Activated T-cell treated with anti-CD3 and anti-CD28 coated beads for 48 hours (primary cell): ENCODE measurements around the gene MTREX.

Experiments
- DNase-seq: peaks from one replicate; pipeline ENCODE4 v3.0.0-alpha.2; 2020; ENCODE audit warnings: low read depth

The MTREX gene

DNA sequence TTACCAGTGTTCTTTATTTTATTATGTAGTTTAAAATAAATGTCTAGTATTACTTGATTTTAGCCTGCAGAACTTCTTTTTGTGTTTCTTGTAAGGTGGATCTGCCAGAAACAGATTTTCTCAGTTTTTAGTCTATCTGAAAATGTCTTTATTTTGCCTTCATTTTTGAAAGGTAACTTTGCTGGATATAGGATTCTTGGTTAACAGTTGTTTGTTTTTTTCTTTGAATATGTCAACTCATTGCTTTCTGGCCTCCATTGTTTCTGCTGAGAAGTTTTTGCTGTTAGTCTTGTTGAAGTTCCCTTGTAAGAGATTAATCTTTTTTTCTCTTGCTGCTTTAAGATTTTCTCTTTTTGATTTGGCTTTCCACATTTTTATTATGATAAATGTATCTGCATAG is 75.5 kb downstream of the MTREX start:
- no peak for DNase-seq

DNA sequence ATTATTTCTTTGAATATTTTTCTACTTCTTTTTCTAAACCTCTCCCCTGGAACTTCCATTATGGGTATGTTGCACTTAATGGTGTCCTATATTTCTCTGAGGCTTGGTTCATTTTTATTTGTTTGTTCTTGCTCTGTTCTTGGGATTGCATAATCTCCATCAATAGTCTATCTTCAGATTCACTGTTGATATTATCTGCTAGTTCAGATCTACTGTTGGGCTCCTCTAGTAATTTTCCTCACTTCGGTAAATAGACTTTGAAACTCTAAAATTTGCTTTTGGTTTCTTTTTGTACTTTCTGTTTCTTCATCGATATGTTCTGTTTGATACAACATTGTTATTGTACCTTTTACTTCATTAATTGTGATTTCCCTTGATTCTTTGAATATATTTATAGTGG is 76.3 kb downstream of the MTREX start:
- DNase-seq, result no peak

DNA sequence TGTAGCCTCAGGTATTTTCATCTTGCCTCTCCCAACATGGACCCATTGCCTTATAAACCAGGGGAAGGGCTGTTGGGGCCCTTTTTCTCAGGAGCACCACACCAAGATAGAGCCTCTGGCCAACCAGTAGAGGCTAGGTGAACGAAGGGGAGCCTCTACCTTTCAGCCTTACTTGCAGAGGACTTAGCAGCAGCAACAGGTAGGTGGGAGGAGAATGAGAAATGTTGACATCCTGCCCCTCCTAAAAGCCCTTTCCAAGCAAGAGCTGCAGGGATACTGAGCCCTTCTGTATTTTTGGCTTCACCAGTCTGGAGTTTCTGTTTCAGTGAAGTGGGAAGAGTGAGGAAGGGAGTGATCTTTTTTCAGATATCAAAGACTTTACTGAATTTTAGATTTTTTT is 77.4 kb downstream of the MTREX start:
- no peak for DNase-seq

DNA sequence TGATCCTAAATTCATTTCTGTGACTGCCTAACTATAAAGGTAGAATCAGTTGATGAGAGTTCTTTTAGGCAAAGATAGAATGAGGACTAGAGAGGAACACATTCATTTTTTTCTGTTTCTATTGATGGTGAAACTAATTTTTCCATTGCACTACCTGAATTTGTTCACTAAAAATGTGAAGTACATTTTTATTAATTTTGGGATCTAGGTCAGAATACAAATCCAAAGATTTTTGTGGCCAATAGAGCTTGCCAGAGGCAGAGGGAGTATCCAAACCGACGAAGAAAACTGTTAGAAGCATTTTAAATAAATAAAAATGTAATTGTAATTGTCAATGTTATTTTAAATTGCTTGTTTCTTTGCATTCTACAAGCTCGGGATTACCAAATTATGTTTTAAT is 78.1 kb downstream of the MTREX start:
- no peak for DNase-seq

DNA sequence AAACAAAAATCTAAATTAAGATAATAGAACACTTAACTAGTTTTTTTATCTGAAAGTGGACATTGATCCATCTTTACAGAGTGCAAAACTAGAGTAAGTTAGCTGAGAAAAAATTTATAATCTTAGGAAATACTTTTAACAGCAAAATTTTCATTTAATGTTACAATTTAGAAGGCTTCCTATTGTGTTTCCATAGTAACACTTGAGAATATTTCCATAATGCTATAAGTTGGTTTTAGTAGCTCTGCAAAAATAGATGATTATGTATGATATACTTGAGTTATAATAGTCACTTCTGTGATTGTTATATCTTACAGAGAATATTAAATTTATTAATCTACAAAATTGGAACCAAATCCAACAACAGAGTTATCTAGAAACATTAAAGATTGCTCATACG is 78.6 kb downstream of the MTREX start:
- no peak for DNase-seq

DNA sequence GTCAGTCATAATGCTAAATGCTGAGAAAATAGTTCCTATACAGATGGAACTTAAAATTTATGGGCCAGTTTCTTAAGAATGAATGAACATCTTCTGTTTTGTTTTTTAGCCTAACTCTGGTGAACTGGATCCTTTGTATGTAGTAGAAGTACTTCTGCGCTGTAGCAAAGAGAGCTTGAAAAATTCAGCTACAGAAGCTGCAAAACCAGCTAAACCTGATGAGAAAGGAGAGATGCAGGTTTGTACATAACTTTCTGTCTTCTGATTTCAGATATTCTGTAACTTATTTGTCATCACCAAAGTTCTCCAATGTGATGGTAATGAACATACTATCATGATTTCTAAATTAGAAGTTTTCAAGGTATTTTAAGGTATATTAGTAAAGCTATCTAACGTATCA is 80.1 kb downstream of the MTREX start:
- DNase-seq, result no peak

DNA sequence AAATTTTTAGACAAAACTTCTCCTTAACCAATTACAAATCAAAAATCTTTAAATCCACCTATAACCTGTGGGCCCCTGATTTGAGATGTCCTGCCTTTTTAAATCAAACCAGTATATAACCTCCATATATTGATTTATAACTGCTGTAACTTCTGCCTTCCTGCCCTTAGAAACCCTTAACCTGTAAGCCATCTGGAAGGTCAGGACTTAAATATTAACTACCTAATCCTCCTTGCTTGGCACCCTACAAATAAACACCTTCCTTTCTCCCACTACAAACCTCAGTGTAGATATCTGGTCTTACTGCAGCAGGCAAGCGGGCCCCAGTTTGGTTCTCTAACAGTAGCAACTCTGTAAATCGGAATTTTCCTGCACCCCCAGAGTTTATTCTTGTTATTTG is 83.9 kb downstream of the MTREX start:
- no peak for DNase-seq

DNA sequence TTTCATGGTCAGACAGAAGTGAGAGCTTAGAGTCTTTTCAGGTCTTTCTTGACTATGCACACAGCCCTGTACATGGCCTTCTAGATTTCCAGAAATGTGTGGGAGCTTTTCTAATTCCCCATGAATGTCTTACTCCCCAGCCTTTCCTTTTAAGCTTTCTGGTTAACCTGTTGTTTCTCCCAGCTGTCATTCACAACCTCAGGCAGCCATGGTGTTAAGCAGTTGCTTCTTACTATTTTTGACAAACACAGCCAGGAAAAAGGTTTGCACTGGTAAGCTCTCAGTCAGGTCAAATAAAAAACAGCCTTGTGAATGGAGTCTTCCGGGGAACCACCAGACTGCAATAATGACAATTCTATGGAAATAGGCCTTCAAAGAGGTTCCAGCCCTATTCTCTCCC is 84.9 kb downstream of the MTREX start:
- no peak for DNase-seq

DNA sequence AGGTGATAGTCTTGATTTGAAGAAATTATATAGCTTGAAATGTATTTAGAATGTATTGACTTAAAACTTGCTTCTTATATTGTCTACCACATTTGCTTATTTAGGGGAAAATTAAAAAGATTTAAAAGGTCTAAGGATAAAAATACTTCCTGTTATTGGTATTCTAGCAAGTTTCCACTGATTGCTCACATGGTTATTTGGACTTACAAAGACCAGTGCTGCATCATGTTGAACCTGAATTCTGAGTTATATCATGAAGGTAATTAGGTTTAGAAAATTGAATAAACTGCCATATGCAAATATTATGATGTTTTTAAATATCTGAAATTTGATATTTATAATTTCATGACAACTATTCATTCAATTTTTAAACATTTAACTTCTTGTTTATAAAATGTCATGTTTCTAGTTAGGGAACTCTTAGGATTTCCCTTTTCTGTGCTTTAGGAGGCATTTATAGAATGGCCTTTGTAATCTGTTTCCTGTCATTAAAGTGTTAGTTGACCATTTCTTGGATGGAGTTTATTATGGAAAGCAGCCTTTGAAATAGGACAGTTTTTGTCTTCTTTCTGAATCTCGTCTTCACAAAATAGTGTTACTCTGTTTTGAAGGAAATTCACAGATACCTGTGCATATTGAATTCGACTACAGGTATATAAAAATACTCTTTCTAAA is 85.8 kb downstream of the MTREX start:
- DNase-seq, result no peak

DNA sequence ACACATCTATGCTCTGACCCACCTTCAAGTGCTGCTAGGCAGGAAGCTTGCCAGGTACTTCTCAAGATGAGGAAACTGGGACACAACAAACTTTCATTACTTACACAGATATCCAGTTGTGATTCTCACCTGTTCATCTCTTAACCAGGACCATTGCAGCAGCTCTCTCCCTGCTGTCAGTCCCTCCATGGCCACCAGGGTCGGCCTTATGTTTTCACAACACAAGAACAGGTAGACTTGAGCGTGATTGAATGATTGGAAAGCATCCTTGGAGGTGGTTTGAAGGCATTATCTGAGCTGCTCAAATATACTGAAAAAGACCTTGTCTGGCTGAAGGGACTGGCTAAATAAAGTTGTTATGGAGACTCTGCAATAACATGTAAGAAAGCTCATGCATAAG is 94.4 kb downstream of the MTREX start:
- DNase-seq, result no peak

DNA sequence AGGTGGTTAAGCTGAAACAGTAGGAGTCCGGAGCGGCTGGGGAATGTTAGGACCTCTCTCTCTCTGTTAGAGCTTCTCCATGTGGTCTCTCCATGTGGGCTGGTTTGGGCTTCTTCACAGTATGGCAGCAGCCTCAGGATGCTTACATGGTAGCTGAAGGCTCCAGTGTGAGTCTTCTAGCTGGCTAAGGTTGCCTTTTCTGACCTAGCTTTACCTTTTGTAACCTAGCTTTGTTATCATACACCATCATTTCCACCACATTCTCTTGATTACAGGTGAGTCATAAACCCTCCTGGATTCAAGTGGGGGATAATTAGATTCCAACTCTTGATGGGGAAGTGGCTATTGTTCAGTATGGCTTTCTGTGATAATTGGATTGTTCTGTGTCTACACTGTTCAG is 98.5 kb downstream of the MTREX start:
- no peak for DNase-seq

DNA sequence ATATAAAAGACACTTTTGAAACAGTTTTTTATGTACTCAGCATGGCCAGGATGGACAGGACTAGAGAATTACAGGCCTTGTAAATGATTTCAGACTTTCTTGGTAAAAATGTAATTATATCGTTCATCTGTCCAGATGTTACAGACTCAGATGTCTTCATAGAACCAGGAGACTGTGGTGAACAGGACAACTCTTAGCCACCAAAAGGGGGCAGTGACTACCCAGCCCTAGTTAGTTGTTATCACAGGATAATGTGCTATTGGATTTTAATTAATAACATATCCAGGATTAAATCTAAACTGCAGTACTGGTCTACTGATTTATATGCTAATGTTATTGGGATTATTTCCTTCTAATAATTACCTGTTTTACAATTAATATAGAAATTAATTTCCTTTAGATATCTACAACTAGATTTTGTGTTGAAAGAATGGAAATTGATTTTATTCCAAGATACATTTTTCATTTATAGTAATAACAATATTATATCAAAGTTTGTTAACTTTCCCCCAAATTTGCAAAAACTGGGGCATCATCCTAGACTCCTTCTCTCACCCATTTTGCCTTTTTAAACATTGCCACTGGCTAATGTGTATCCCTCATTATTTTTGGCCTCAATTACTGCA is 99.4 kb downstream of the MTREX start:
- no peak for DNase-seq

DNA sequence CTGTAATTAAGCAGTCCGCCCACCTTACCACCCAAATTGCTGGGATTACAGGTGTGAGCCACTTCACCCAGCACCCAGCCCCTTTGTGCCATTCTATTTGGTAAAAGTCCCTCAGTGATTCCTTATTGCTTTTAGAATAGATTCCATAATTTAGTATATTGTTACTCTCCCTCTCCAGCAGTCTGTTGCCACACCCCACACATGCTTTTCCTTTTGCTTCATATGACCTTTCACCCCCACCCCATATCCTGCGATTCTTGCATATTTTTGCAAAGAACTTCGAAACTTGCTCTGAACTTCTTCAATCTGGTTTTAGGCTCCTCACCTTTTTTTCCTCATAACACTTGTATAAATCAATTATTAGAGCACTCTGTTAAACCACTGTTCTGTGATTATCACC is 100.2 kb downstream of the MTREX start:
- DNase-seq, result no peak

DNA sequence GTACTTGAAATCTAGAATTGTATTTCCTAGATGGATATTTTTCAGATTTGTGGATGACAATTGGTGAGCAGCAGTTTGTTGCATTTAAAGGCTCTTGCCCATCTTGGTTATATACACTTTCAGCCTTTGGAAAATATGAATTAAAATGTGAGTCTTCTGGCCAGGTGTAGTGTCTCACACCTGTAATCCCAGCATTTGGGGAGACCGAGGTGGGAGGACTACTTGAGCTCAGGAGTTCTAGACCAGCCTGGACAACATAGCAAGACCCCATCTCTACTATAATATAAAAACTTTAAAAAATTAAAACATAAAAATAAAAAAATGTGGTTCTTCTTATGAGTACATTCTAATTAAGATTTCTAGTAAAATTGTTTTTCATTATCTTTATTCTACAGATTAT is 102.0 kb downstream of the MTREX start:
- no peak for DNase-seq

DNA sequence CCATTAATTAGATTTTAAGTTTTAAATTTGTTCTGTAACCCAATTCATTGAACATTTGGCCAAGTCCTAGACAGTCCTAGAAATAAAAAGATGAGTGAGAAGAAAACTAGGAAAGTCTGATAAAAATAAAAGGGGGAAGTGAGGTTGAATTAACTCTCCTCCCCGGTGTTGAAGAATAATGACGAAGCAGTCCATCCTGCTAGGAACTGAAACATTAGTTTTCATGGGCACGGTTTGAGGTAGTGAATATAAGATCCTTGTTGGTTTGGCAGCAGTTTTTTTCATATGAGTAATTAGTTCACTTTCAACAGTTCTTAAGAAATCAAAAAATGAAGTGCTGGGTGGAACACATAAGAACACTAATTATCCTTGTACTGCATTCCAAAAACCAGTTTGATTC is 103.1 kb downstream of the MTREX start:
- no peak for DNase-seq

DNA sequence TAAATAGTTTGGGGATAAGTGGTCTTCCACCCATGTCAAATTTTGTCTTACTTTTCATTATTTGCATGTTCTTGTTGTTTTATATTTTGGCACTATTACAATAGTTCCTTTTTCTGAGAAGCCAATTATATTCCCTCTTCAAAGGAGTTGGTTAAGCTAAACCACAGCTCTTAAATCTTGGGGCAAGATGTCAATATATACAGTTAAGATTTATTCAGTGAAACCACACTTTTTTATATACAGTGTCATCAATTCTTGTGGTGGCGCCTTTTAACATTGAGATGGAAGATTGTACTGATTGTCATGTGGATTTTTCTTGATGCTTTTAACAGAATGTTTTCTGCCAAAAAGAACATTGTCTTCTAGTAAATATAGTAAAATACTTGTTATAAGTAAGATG is 104.1 kb downstream of the MTREX start:
- no peak for DNase-seq

DNA sequence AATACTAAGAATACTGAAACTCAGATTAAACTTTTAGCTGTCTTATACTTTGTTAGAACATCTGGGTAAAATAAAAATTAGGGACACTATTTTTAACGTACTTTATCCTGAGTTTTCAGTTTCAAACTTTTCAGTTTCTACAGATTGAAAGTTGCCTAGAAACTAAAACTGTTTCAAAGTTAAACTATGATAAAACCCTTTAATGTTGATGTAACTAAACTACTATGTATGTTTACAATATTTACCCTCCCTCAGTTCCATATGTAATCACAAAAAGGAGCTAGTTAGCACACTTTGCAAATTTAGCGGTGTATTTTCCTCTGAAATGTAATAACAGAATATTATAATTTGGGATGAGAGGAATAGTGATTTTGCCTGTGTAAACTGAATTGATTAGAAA is 105.9 kb downstream of the MTREX start:
- no peak for DNase-seq

DNA sequence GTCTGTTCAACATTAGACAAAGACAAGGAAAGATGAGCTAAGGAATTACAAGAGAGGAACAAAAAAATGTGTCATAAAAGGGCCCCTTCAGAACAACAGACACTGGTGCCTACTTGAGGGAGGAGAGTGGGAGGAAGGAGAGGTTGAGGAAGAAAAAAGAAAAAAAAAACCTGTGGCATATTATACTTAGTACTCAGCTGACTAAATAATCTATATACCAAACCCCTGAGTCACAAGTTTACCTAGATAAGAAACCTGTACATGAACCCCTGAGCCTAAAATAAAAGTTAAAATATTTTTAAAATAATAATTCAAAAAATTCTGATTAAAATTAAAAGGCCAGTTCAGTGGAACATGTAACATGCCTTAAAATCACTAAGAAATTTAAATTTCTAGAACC is 107.3 kb downstream of the MTREX start:
- DNase-seq, result no peak

DNA sequence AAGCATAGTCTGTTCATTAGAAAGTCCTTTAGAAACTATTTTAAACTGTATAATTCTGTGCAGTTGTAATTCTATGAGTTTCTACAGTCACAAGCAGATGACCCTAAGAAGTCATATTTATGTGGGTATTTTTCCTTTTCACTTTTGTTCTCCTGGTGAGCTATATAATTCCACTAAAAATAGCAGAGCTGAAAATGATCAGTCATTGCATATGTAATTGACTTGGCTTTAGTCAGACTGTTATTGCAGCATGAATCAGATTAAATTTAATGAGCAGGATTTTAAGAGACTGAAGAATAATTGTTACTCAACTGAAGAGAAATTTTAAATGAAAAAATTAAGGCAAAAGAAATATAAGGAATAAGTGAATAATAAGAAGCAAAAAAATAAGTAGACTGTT is 108.5 kb downstream of the MTREX start:
- DNase-seq, result no peak

DNA sequence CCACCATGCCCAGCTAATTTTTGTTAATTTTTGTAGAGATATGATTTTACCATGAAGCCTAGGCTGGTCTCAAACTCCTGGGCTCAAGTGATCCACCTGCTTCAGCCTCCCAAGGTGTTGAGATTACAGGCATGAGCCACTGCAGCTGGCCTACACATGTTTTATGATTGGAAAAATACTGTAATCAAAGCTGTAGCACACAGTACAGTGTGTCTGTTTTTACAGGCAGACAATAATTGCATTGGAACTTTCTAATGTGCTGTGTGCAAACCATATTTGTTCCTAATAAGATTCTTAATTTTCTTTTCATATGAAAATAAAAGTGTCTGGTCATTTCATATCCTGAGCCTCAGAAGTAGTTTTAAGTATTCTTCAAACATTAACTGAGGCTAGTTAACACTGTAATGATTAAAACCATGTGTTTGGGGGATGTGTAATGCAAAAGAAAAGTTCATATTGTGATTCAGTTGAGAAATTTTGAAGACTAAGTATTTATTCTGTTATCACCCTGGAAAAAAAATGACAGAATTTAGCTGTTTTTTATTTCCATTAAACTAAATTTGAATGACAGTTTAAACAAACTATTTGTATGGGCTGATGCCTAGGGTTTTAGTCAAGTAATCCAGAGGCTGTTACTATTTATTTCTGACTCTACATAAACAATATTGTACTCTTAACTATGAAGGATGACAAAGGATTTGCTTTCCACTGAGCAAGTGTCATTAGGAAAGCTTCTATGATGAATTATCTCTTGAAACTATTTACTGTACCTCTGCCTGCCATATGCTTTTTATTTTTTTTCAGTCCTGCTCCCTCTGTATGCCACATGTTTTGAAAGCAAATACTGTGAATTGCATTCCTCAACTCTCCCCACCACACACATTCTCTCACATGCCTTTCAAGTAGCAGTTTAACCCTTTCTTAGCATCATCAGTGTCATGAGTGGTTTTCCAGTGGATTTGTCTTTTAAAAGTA is 111.5 kb downstream of the MTREX start:
- no peak for DNase-seq

DNA sequence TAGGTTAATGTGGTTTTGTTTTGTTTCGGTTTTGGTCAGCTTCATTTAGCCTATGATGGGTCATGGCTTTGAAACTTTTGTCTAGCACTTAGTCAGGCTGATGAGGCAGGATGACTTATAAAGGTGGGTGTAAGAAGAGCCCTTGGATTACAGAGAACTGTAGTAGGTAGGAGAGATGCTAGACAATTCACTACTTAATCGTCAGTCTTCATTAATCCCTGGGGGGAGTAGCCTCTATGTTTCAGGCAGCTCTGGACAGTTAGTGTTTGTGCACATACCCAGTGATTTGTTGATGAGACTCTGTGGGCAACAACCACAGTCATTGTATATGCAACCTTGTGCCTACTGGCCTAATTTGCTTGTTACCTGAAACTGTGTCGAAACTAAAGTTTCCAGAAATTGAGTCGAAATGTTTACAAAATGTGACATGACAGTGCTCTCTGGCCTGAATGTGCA is 113.3 kb downstream of the MTREX start:
- no peak for DNase-seq

DNA sequence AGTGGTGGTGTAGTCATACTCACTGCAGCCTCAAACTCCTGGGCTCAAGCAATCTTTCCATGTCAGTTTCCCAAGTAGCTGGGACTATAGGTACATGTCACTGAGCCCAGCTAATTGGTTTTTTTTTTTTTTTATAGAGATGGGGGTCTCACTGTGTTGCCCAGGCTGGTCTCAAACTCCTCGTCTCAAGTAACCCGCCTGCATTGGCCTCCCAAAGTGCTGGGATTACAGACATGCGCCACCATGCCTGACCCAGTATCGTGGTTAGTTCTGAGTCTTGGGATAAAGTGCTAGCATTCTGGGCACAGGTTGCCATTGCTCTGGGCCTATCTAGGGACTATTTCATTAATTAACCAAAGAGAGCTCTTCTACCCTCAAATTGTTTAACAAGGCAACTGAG is 118.7 kb downstream of the MTREX start:
- no peak for DNase-seq

DNA sequence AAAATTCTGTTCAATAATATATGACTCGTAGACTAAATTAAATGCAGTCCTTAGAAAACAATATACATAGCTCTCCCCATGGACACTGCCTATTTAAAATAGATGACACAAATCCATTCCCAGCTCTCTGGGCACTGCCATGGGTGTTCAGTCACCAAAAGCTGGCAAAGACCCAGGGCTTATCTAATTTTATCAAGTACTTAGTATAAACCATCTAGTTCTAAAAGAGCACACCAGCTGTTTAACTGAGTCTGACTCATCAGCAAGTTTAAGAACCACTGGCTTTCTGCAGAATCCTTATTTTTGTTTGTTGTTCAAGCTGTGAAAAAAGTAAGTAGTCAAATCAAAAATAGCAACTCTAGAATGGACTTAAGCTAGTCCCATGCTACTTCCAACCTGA is 119.4 kb downstream of the MTREX start:
- DNase-seq, result no peak
